HL-60 (cell line): ENCODE measurements around the gene ITSN1.

Source experiments
- CTCF ChIP-seq: IDR thresholded peaks from one replicate; pipeline ENCODE4 v1.5.1; 2011; ENCODE audit warnings: low read length, control low read depth, inconsistent platforms; ENCODE audit not compliant: insufficient read depth
- POLR2AphosphoS5 ChIP-seq: IDR thresholded peaks from 2 replicates; pipeline ENCODE4 v1.6.1; 2012; ENCODE audit warnings: low read depth

- TF ChIP-seq CTCF (no peak), POLR2AphosphoS5 (no peak)
Observed at GRCh38 chr21:33871171-33871570, 228.9 kb downstream of the ITSN1 start.
